Measurements from ENCODE around the gene CASP14.

The CASP14 gene

GRCh38 chr19:15037586-15037985, 11.7 kb upstream of the CASP14 start:
- no peak overlapping the region for H3K4me3 ChIP-seq (ENCODE audit: control insufficient read depth, low read depth, low read length)
- TF ChIP-seq CTCF (IDR thresholded peaks at IDR 0.05; ENCODE audit: control insufficient read depth, insufficient read depth, low read depth, low read length, missing control alignments): no peak
- DNase-seq (ENCODE audit: low read depth): no peak

GRCh38 chr19:15038294-15038693, 11.0 kb upstream of the CASP14 start:
- TF ChIP-seq CTCF (IDR thresholded peaks at IDR 0.05; ENCODE audit: control insufficient read depth, insufficient read depth, low read depth, low read length, missing control alignments): no peak
- H3K4me3 ChIP-seq (ENCODE audit: control insufficient read depth, low read depth, low read length): no peak overlapping the region
- no peak for DNase-seq (ENCODE audit: low read depth)

DNA sequence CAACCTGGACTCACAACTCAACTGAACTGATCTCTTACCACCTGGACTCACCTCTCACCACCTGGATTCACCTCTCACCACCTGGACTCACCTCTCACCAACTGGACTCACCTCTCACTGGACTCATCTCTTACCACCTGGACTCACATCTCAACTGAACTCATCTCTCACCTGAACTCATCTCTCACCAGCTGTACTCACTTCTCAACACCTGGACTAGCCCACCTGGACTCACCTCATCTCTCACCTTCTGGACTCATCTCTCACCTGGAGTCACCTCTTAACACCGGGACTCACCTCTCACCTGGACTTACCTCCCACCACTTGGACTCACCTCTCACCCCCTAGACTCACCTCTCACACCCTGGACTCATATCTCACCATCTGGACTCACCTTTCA, 7.3 kb upstream of the CASP14 start:
- H3K4me3 ChIP-seq (ENCODE audit: control insufficient read depth, low read depth, low read length): no peak overlapping the region
- TF ChIP-seq CTCF (IDR thresholded peaks at IDR 0.05; ENCODE audit: control insufficient read depth, insufficient read depth, low read depth, low read length, missing control alignments): no peak
- no peak for DNase-seq (ENCODE audit: low read depth)

DNA sequence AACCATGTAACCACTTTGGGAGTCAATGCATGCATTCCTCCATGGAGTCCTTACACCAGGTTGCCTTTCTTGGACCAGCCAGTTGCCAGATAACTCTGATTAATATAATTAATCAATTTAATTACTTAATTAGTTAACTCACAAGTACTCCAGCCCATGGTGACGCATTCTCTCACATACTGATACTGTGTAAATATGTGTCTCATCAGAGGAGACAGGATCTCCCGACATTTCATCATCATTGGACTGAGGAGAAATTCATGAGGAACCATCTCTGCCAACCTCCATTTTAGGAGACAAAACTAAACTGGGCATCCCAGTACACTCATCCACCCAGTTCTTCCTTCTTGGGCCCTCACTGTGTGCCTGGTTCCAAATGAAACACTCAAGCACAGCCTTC, 6.5 kb upstream of the CASP14 start:
- TF ChIP-seq CTCF (IDR thresholded peaks at IDR 0.05; ENCODE audit: control insufficient read depth, insufficient read depth, low read depth, low read length, missing control alignments): no peak
- no peak for DNase-seq (ENCODE audit: low read depth)
- H3K4me3 ChIP-seq (ENCODE audit: control insufficient read depth, low read depth, low read length): no peak overlapping the region

- DNase-seq (ENCODE audit: low read depth): no peak
Observed at GRCh38 chr19:15045506-15045905, 3.8 kb upstream of the CASP14 start.

DNA sequence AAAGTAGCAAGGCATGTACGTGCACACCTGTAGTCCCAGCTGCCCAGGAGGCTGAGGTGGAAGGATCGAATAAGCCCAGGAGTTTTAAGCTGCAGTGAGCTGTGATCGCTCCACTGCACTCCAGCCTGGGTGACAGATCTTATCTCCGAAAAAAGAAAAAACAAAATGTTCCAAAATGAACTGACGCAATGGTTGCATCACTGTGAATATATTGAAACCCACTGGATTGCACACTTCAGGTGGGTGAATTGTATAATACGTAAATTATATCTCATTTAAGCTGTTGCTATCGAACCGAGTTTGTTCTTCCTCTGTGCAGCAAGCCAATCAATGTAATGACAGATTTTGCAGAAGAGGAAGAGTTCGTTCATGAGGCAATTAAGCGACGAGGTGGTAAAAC, 1.6 kb upstream of the CASP14 start:
- TF ChIP-seq CTCF (IDR thresholded peaks at IDR 0.05; ENCODE audit: control insufficient read depth, insufficient read depth, low read depth, low read length, missing control alignments): no peak
- H3K4me3 ChIP-seq (ENCODE audit: control insufficient read depth, low read depth, low read length): no peak overlapping the region
- DNase-seq (ENCODE audit: low read depth): no peak

More at GRCh38 chr19:15045506-15045905, 3.8 kb upstream of the CASP14 start:
- no peak overlapping the region for H3K4me3 ChIP-seq (ENCODE audit: control insufficient read depth, low read depth, low read length)
- TF ChIP-seq CTCF (IDR thresholded peaks at IDR 0.05; ENCODE audit: control insufficient read depth, insufficient read depth, low read depth, low read length, missing control alignments): no peak

DNA sequence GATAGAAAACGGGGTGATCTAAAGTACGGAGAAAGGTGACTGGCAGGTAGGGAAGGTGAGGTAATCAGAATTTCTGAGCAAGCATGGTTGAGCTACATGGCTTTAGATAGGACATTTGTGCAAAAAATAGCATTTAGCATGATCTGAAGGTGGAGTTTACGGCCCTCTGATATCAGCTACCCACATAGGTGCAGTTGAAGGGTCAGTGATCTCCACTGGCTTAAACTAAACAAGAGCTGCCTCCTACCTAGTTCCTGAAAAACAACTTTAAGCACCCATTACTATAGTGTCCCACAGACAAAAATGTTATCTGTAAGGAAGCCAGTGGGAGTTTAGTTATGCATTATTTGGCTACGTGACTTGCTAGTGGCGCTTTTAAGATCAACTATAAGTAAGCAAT, 1.2 kb upstream of the CASP14 start:
- TF ChIP-seq CTCF (IDR thresholded peaks at IDR 0.05; ENCODE audit: control insufficient read depth, insufficient read depth, low read depth, low read length, missing control alignments): no peak
- no peak for DNase-seq (ENCODE audit: low read depth)
- no peak overlapping the region for H3K4me3 ChIP-seq (ENCODE audit: control insufficient read depth, low read depth, low read length)

Measured in AG09309 (cell line).